GM23338 (cell line): Measurements from ENCODE around the gene ADSS1. TPM values are rescaled to one million over a fixed set of nuclear protein-coding genes. Genes with fewer than 3 reads are reported as not detected.

ENCODE experiments used
- ATAC-seq: fragments of 200-7000 bp; cut with Tn5 transposase; 3 replicates; pipeline ENCODE4 v1.9.1; 2020
- DNase-seq: peaks from one replicate; pipeline ENCODE4 v3.0.0-alpha.2; 2015; ENCODE audit warnings: low spot score
- H2AFZ ChIP-seq: fragments of 200-600 bp; sonication (generic); 2 replicates; pipeline ENCODE4 v1.8.0; 2016; ENCODE audit warnings: antibody characterized with exemption, mild to moderate bottlenecking, moderate library complexity
- H3F3A ChIP-seq: fragments of 200-600 bp; sonication (generic); replicated peaks from 2 replicates; pipeline ENCODE4 v1.8.0; 2017; ENCODE audit warnings: antibody characterized with exemption, mixed run types, low read depth
- H3K27ac ChIP-seq: fragments of 200-600 bp; sonication (generic); 2 replicates; pipeline ENCODE4 v1.6.1; 2016; ENCODE audit warnings: low read depth
- H3K27me3 ChIP-seq: fragments of 200-600 bp; sonication (generic); 2 replicates; pipeline ENCODE4 v1.8.0; 2016; ENCODE audit warnings: mild to moderate bottlenecking, mixed run types, moderate library complexity; ENCODE audit not compliant: insufficient read depth
- H3K36me3 ChIP-seq: fragments of 200-600 bp; sonication (generic); 2 replicates; pipeline ENCODE4 v1.8.0; 2016; ENCODE audit warnings: mild to moderate bottlenecking; ENCODE audit not compliant: insufficient read depth
- H3K4me1 ChIP-seq: fragments of 200-600 bp; sonication (generic); 2 replicates; pipeline ENCODE4 v1.8.0; 2016; ENCODE audit warnings: mild to moderate bottlenecking, moderate library complexity; ENCODE audit not compliant: insufficient read depth
- H3K4me2 ChIP-seq: fragments of 200-600 bp; sonication (generic); 2 replicates; pipeline ENCODE4 v1.7.1; 2017; ENCODE audit warnings: mixed run types
- H3K4me3 ChIP-seq: fragments of 200-600 bp; sonication (generic); 2 replicates; pipeline ENCODE4 v1.6.1; 2016; ENCODE audit warnings: mixed run types
- H3K79me2 ChIP-seq: fragments of 200-600 bp; sonication (generic); replicated peaks from 2 replicates; pipeline ENCODE4 v1.8.0; 2017; ENCODE audit warnings: mild to moderate bottlenecking; ENCODE audit not compliant: insufficient read depth
- H3K9me2 ChIP-seq: fragments of 200-600 bp; sonication (generic); 2 replicates; pipeline ENCODE4 v1.8.0; 2017; ENCODE audit not compliant: insufficient read depth
- H4K20me1 ChIP-seq: fragments of 200-600 bp; sonication (generic); replicated peaks from 2 replicates; pipeline ENCODE4 v1.8.0; 2017; ENCODE audit warnings: mild to moderate bottlenecking; ENCODE audit not compliant: insufficient read depth
- H3K27ac Mint-ChIP-seq: 2 replicates; pipeline ENCODE4 v1.8.0; 2020; ENCODE audit warnings: inconsistent platforms, mild to moderate bottlenecking, moderate library complexity, mixed read lengths
- H3K27me3 Mint-ChIP-seq: 3 replicates; pipeline ENCODE4 v1.8.0; 2022; ENCODE audit warnings: low read depth, mild to moderate bottlenecking, moderate library complexity, mixed read lengths, inconsistent platforms; ENCODE audit not compliant: insufficient read depth, poor library complexity
- H3K36me3 Mint-ChIP-seq: 3 replicates; pipeline ENCODE4 v1.8.0; 2021; ENCODE audit warnings: low read depth, mild to moderate bottlenecking, inconsistent platforms, moderate library complexity, mixed read lengths
- H3K4me1 Mint-ChIP-seq: 3 replicates; pipeline ENCODE4 v1.8.0; 2020; ENCODE audit warnings: mild to moderate bottlenecking, inconsistent platforms, mixed read lengths
- H3K4me3 Mint-ChIP-seq: 3 replicates; pipeline ENCODE4 v1.8.0; 2021; ENCODE audit warnings: moderate library complexity, mild to moderate bottlenecking, inconsistent platforms, mixed read lengths
- H3K9me3 Mint-ChIP-seq: 3 replicates; pipeline ENCODE4 v1.8.0; 2020; ENCODE audit warnings: moderate library complexity, mild to moderate bottlenecking, inconsistent platforms, mixed read lengths
- EZH2phosphoT487 ChIP-seq: fragments of 200-600 bp; sonication (generic); IDR thresholded peaks from one replicate; pipeline ENCODE4 v1.8.1; 2018; ENCODE audit warnings: antibody characterized with exemption; ENCODE audit not compliant: unreplicated experiment
- JUNB ChIP-seq: IDR thresholded peaks from one replicate; pipeline ENCODE4 v1.6.1; 2016; ENCODE audit warnings: antibody characterized with exemption; ENCODE audit not compliant: unreplicated experiment
- POLR2AphosphoS5 ChIP-seq: IDR thresholded peaks from 2 replicates; pipeline ENCODE4 v1.6.1; 2016; ENCODE audit warnings: antibody characterized with exemption, low read depth
- STAT1 ChIP-seq: IDR thresholded peaks from one replicate; pipeline ENCODE4 v1.6.1; 2016; ENCODE audit warnings: antibody characterized with exemption; ENCODE audit not compliant: unreplicated experiment
- ZNF114 ChIP-seq: fragments of 250-450 bp; sonication (Bioruptor Pico); IDR thresholded peaks from 2 replicates; pipeline ENCODE4 v1.5.0; 2020; ENCODE audit warnings: mild to moderate bottlenecking, moderate library complexity
- ZNF331 ChIP-seq: fragments of 250-450 bp; sonication (Bioruptor Pico); IDR thresholded peaks from 2 replicates; pipeline ENCODE4 v1.5.0; 2020; ENCODE audit warnings: low read depth, mild to moderate bottlenecking, moderate library complexity
- polyA plus RNA-seq: library from polyadenylated mRNA; unstranded; fragments of >200 nt; fragmentation: Nextera tagmentation; extraction: Ambion mirVana; gene quantifications from 2 replicates; pipeline ENCODE4 v1.2.1, GENCODE V29; 2016
- total RNA-seq: library from RNA; depleted of rRNA; stranded (reverse); fragments of >200 nt; shearing (Covaris generic); gene quantifications from 2 replicates; pipeline ENCODE4 v1.2.3, GENCODE V29; 2014
- TF ChIP-seq, protein P1 (sequence below): fragments of 250-450 bp; sonication (Bioruptor Pico); IDR thresholded peaks from 2 replicates; pipeline ENCODE4 v1.5.0; 2020; ENCODE audit warnings: mild to moderate bottlenecking, moderate library complexity
- TF ChIP-seq, protein P2 (sequence below), 2 experiments: fragments of 200-600 bp in 1 of 2; sonication (generic) in 1 of 2; conservative IDR thresholded peaks; 2 replicates each; pipeline versions ENCODE4 v1.5.1 to v1.6.1; 2016 to 2017; ENCODE audit warnings: antibody characterized with exemption in 2 of 2, low read depth in 2 of 2, mild to moderate bottlenecking in 2 of 2, moderate library complexity in 1 of 2
- TF ChIP-seq, protein P3 (sequence below): IDR thresholded peaks from one replicate; pipeline ENCODE4 v1.6.1; 2018; ENCODE audit warnings: antibody characterized with exemption; ENCODE audit not compliant: unreplicated experiment

Gene ADSS1
- total and polyA plus RNA-seq, 2 experiments from 2014 or later = 9.5 to 11.6 TPM

DNA sequence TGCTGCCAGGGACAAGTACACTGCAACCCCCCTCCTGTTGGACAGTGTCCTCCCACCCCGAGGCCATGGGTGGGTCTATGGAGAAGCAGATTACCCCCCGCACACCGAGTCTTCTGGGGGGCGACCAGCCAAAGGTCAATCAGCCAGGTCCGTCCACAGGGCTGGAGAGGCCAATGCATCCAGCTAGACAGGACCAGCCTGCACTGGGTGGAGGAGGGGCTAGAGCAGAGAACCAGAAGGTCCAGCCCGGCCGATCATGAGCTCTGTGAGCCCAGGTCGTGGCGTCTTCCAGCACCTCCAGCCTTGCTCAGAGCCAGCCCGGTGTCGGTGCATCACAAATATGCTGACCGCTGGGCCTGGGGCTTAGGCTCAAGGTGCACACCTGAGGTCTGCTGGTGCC is 8.2 kb upstream of the ADSS1 start (continued):
- TF ChIP-seq, protein P1, sequence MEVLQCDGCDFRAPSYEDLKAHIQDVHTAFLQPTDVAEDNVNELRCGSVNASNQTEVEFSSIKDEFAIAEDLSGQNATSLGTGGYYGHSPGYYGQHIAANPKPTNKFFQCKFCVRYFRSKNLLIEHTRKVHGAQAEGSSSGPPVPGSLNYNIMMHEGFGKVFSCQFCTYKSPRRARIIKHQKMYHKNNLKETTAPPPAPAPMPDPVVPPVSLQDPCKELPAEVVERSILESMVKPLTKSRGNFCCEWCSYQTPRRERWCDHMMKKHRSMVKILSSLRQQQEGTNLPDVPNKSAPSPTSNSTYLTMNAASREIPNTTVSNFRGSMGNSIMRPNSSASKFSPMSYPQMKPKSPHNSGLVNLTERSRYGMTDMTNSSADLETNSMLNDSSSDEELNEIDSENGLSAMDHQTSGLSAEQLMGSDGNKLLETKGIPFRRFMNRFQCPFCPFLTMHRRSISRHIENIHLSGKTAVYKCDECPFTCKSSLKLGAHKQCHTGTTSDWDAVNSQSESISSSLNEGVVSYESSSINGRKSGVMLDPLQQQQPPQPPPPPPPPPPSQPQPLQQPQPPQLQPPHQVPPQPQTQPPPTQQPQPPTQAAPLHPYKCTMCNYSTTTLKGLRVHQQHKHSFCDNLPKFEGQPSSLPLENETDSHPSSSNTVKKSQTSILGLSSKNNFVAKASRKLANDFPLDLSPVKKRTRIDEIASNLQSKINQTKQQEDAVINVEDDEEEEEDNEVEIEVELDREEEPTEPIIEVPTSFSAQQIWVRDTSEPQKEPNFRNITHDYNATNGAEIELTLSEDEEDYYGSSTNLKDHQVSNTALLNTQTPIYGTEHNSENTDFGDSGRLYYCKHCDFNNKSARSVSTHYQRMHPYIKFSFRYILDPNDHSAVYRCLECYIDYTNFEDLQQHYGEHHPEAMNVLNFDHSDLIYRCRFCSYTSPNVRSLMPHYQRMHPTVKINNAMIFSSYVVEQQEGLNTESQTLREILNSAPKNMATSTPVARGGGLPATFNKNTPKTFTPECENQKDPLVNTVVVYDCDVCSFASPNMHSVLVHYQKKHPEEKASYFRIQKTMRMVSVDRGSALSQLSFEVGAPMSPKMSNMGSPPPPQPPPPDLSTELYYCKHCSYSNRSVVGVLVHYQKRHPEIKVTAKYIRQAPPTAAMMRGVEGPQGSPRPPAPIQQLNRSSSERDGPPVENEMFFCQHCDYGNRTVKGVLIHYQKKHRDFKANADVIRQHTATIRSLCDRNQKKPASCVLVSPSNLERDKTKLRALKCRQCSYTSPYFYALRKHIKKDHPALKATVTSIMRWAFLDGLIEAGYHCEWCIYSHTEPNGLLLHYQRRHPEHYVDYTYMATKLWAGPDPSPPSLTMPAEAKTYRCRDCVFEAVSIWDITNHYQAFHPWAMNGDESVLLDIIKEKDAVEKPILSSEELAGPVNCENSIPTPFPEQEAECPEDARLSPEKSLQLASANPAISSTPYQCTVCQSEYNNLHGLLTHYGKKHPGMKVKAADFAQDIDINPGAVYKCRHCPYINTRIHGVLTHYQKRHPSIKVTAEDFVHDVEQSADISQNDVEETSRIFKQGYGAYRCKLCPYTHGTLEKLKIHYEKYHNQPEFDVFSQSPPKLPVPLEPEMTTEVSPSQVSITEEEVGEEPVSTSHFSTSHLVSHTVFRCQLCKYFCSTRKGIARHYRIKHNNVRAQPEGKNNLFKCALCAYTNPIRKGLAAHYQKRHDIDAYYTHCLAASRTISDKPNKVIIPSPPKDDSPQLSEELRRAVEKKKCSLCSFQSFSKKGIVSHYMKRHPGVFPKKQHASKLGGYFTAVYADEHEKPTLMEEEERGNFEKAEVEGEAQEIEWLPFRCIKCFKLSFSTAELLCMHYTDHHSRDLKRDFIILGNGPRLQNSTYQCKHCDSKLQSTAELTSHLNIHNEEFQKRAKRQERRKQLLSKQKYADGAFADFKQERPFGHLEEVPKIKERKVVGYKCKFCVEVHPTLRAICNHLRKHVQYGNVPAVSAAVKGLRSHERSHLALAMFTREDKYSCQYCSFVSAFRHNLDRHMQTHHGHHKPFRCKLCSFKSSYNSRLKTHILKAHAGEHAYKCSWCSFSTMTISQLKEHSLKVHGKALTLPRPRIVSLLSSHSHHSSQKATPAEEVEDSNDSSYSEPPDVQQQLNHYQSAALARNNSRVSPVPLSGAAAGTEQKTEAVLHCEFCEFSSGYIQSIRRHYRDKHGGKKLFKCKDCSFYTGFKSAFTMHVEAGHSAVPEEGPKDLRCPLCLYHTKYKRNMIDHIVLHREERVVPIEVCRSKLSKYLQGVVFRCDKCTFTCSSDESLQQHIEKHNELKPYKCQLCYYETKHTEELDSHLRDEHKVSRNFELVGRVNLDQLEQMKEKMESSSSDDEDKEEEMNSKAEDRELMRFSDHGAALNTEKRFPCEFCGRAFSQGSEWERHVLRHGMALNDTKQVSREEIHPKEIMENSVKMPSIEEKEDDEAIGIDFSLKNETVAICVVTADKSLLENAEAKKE = no peak
- TF ChIP-seq ZNF114 (CRISPR knock-in tag) = no peak

DNA sequence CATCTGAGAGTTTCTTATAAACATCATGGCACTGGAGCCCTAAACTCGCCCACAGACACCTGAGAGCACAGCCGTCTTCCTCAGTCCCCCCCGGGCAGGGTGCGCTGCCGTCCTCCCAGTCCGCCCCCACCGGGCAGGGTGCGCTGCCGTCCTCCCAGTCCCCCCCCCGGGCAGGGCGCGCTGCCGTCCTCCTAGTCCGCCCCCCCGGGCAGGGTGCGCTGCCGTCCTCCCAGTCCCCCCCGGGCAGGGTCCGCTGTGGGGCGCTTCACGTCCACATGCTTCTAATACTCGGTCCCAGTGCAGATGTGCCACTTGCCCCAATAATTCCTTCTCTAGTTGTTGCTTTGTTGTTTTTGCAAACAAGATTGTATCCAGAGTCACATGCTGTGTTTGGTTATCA is 6.9 kb upstream of the ADSS1 start:
- no peaks in the 10 kb centered on the region for H4K20me1 ChIP-seq
- no peaks in the 10 kb centered on the region for H3K79me2 ChIP-seq
- H3K36me3 ChIP-seq = no peaks in the 10 kb centered on the region
- H3K4me1 ChIP-seq = no peaks in the 10 kb centered on the region
- Mint-ChIP-seq H3K9me3 (no peaks in the 10 kb centered on the region), H3K27ac (no peak overlapping the region), H3K4me1 (0 out of 3 replicates have a peak, but pooled peaks cover 2% of the 10 kb centered on the region), H3K36me3 (peaks cover 6% of the 10 kb centered on the region), H3K4me3 (no peak overlapping the region), H3K27me3 (peaks cover 8% of the 10 kb centered on the region)
- H3K27ac ChIP-seq = no peak overlapping the region
- H3F3A ChIP-seq = no peaks in the 10 kb centered on the region
- H3K27me3 ChIP-seq = no peaks in the 10 kb centered on the region
- DNase-seq (no peak), ATAC-seq (no peak)
- no peak overlapping the region for H3K4me2 ChIP-seq
- H2AFZ ChIP-seq = no peak overlapping the region
- no peak overlapping the region for H3K4me3 ChIP-seq
- H3K9me2 ChIP-seq = no peaks in the 10 kb centered on the region
- TF ChIP-seq STAT1 (no peak), POLR2AphosphoS5 (no peak), ZNF331 (CRISPR knock-in tag) (no peak), EZH2phosphoT487 (no peak), JUNB (no peak), ZNF114 (CRISPR knock-in tag) (no peak)
- TF ChIP-seq, protein P2, sequence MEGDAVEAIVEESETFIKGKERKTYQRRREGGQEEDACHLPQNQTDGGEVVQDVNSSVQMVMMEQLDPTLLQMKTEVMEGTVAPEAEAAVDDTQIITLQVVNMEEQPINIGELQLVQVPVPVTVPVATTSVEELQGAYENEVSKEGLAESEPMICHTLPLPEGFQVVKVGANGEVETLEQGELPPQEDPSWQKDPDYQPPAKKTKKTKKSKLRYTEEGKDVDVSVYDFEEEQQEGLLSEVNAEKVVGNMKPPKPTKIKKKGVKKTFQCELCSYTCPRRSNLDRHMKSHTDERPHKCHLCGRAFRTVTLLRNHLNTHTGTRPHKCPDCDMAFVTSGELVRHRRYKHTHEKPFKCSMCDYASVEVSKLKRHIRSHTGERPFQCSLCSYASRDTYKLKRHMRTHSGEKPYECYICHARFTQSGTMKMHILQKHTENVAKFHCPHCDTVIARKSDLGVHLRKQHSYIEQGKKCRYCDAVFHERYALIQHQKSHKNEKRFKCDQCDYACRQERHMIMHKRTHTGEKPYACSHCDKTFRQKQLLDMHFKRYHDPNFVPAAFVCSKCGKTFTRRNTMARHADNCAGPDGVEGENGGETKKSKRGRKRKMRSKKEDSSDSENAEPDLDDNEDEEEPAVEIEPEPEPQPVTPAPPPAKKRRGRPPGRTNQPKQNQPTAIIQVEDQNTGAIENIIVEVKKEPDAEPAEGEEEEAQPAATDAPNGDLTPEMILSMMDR (conservative IDR thresholded peaks at IDR 0.05; ENCODE audit: low read depth in 2 of 2) = no peak
- TF ChIP-seq, protein P3, sequence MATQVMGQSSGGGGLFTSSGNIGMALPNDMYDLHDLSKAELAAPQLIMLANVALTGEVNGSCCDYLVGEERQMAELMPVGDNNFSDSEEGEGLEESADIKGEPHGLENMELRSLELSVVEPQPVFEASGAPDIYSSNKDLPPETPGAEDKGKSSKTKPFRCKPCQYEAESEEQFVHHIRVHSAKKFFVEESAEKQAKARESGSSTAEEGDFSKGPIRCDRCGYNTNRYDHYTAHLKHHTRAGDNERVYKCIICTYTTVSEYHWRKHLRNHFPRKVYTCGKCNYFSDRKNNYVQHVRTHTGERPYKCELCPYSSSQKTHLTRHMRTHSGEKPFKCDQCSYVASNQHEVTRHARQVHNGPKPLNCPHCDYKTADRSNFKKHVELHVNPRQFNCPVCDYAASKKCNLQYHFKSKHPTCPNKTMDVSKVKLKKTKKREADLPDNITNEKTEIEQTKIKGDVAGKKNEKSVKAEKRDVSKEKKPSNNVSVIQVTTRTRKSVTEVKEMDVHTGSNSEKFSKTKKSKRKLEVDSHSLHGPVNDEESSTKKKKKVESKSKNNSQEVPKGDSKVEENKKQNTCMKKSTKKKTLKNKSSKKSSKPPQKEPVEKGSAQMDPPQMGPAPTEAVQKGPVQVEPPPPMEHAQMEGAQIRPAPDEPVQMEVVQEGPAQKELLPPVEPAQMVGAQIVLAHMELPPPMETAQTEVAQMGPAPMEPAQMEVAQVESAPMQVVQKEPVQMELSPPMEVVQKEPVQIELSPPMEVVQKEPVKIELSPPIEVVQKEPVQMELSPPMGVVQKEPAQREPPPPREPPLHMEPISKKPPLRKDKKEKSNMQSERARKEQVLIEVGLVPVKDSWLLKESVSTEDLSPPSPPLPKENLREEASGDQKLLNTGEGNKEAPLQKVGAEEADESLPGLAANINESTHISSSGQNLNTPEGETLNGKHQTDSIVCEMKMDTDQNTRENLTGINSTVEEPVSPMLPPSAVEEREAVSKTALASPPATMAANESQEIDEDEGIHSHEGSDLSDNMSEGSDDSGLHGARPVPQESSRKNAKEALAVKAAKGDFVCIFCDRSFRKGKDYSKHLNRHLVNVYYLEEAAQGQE = no peak
